ENCODE measurements around the gene HNRNPH1.
"Not testable (repeated sequence)": the region's sequence is repeated elsewhere in the genome, so short reads cannot be mapped to it uniquely, and the experiment has no call there.

The HNRNPH1 gene

GRCh38 chr5:179623003-179623905 is at the start of gene HNRNPH1:
Gene HNRNPH1 (minus strand): TSS chr5:179623671. CDS start chr5:179623133, 538 bp downstream.
- peak; percentile 98 for DNase-seq

GRCh38 chr5:179668391-179668790 is 44.9 kb upstream of the HNRNPH1 start:
- DNase-seq: peak; percentile 37

GRCh38 chr5:179661647-179662046 is 38.2 kb upstream of the HNRNPH1 start:
- not testable (repeated sequence) for DNase-seq

GRCh38 chr5:179658179-179658856 is 34.8 kb upstream of the HNRNPH1 start:
- not testable (repeated sequence) for DNase-seq

- not testable (repeated sequence) for DNase-seq
These were observed 34.1 kb upstream of the HNRNPH1 start for GRCh38 chr5:179657302-179658178.

GRCh38 chr5:179653135-179653534 is 29.7 kb upstream of the HNRNPH1 start:
- not testable (repeated sequence) for DNase-seq

- DNase-seq: not testable (repeated sequence)
These were observed 26.8 kb upstream of the HNRNPH1 start for GRCh38 chr5:179650245-179650644.

GRCh38 chr5:179649166-179649703 is 25.8 kb upstream of the HNRNPH1 start:
- DNase-seq: not testable (repeated sequence)

- DNase-seq: no peak
These were observed 24.9 kb upstream of the HNRNPH1 start for GRCh38 chr5:179648410-179648809.

- DNase-seq: not testable (repeated sequence)
These were observed 21.3 kb upstream of the HNRNPH1 start for GRCh38 chr5:179644766-179645165.

GRCh38 chr5:179643141-179643920 is 19.9 kb upstream of the HNRNPH1 start:
- not testable (repeated sequence) for DNase-seq

GRCh38 chr5:179642626-179643025 is 19.2 kb upstream of the HNRNPH1 start:
- not testable (repeated sequence) for DNase-seq

GRCh38 chr5:179641745-179642144 is 18.3 kb upstream of the HNRNPH1 start:
- not testable (repeated sequence) for DNase-seq

GRCh38 chr5:179639296-179639695 is 15.8 kb upstream of the HNRNPH1 start:
- not testable (repeated sequence) for DNase-seq

- DNase-seq: not testable (repeated sequence)
These were observed 11.1 kb upstream of the HNRNPH1 start for GRCh38 chr5:179634370-179635172.

- not testable (repeated sequence) for DNase-seq
These were observed 10.3 kb upstream of the HNRNPH1 start for GRCh38 chr5:179633501-179634369.

- no peak for DNase-seq
These were observed 1.4 kb upstream of the HNRNPH1 start for GRCh38 chr5:179624841-179625271.

- peak; percentile 42 for DNase-seq
These were observed 653 bp upstream of the HNRNPH1 start for GRCh38 chr5:179623906-179624741.
